ENCODE data around the gene RDM1.

DNA sequence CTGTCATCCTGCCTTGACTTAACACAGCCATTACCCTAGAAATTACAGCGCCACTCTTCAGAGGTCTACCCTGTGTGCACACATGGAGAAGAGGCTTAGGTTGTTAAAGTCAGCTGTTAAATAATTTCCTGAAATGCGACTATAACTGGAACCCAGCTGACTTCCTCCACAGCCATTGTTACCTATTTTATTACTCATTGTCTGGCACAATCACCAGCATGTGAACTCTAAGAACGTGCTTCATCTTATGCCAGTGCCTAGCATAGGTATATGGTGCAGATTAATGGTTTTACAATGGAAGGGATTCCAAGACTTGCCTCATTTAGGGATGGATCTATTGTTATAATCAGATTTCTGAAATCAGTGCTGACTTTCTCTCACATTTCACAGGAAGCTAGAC is 11.9 kb downstream of the RDM1 start:
- no peak for TF ChIP-seq ARNTL (CRISPR knock-in tag; IDR thresholded peaks at IDR 0.05; ENCODE audit: borderline replicate concordance, low read depth)
- TF ChIP-seq ZFP30 (CRISPR knock-in tag; IDR thresholded peaks at IDR 0.05) = no peak
- no peak for TF ChIP-seq CREB5 (CRISPR knock-in tag; IDR thresholded peaks at IDR 0.05; ENCODE audit: low read depth)
- TF ChIP-seq, protein P1, sequence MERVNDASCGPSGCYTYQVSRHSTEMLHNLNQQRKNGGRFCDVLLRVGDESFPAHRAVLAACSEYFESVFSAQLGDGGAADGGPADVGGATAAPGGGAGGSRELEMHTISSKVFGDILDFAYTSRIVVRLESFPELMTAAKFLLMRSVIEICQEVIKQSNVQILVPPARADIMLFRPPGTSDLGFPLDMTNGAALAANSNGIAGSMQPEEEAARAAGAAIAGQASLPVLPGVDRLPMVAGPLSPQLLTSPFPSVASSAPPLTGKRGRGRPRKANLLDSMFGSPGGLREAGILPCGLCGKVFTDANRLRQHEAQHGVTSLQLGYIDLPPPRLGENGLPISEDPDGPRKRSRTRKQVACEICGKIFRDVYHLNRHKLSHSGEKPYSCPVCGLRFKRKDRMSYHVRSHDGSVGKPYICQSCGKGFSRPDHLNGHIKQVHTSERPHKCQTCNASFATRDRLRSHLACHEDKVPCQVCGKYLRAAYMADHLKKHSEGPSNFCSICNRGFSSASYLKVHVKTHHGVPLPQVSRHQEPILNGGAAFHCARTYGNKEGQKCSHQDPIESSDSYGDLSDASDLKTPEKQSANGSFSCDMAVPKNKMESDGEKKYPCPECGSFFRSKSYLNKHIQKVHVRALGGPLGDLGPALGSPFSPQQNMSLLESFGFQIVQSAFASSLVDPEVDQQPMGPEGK (CRISPR knock-in tag; IDR thresholded peaks at IDR 0.05; ENCODE audit: borderline replicate concordance) = no peak
- TF ChIP-seq TOX (CRISPR knock-in tag; IDR thresholded peaks at IDR 0.05; ENCODE audit: borderline replicate concordance) = no peak
- TF ChIP-seq ESRRG (CRISPR knock-in tag; IDR thresholded peaks at IDR 0.05) = no peak
- TF ChIP-seq OSR1 (CRISPR knock-in tag; IDR thresholded peaks at IDR 0.05) = no peak
- no peak for TF ChIP-seq CSDC2 (CRISPR knock-in tag; IDR thresholded peaks at IDR 0.05)
- no peak for TF ChIP-seq POU6F1 (CRISPR knock-in tag; IDR thresholded peaks at IDR 0.05; ENCODE audit: borderline replicate concordance, low read depth)
- no peak for TF ChIP-seq TSHZ2 (CRISPR knock-in tag; IDR thresholded peaks at IDR 0.05)
- no peak for TF ChIP-seq PPARA (CRISPR knock-in tag; IDR thresholded peaks at IDR 0.05; ENCODE audit: borderline replicate concordance)
- no peak for TF ChIP-seq CSRNP3 (CRISPR knock-in tag; IDR thresholded peaks at IDR 0.05)
- TF ChIP-seq SNAI2 (CRISPR knock-in tag; IDR thresholded peaks at IDR 0.05) = no peak
- no peak for TF ChIP-seq ZNF565 (CRISPR knock-in tag; conservative IDR thresholded peaks at IDR 0.05; ENCODE audit: low read depth)

Measured in SK-N-SH treated with all-trans-retinoic acid at 6 μM for 48 hours (cell line).